ENCODE results near the gene TRIM7.

TRIM7 gene

GRCh38 chr5:181204826-181205760 lies at the start of gene TRIM7:
TRIM7 (minus strand) TSS chr5:181205196; CDS start chr5:181205110, 86 bp downstream.
- DNase-seq: no peak

GRCh38 chr5:181248277-181248676 lies 43.3 kb upstream of the TRIM7 start:
- no peak for DNase-seq

- DNase-seq: peak; percentile 71
Observed at GRCh38 chr5:181246276-181247049, 41.5 kb upstream of the TRIM7 start.

- DNase-seq: no peak
Observed at GRCh38 chr5:181245427-181246275, 40.7 kb upstream of the TRIM7 start.

- DNase-seq: peak; percentile 91
Observed at GRCh38 chr5:181243564-181244343, 38.8 kb upstream of the TRIM7 start, which contains the start of gene RACK1. RACK1 (minus strand) TSS chr5:181243906; CDS start chr5:181243800, 106 bp downstream.

GRCh38 chr5:181243018-181243563 lies 38.1 kb upstream of the TRIM7 start:
- peak; percentile 31 for DNase-seq

- DNase-seq: no peak
Observed at GRCh38 chr5:181242031-181242451, 37.0 kb upstream of the TRIM7 start.

- peak; percentile 50 for DNase-seq
Observed at GRCh38 chr5:181241393-181241975, 36.5 kb upstream of the TRIM7 start.

GRCh38 chr5:181239062-181239663 lies 34.2 kb upstream of the TRIM7 start:
- no peak for DNase-seq

- no peak for DNase-seq
Observed at GRCh38 chr5:181237729-181238385, 32.9 kb upstream of the TRIM7 start.

GRCh38 chr5:181236954-181237641 lies 32.1 kb upstream of the TRIM7 start:
- DNase-seq: no peak

- DNase-seq: no peak
Observed at GRCh38 chr5:181236471-181236870, 31.5 kb upstream of the TRIM7 start.

- no peak for DNase-seq
Observed at GRCh38 chr5:181235689-181236366, 30.8 kb upstream of the TRIM7 start.

- DNase-seq: no peak
Observed at GRCh38 chr5:181235323-181235688, 30.3 kb upstream of the TRIM7 start.

- DNase-seq: no peak
Observed at GRCh38 chr5:181234455-181235306, 29.7 kb upstream of the TRIM7 start.

GRCh38 chr5:181233801-181234454 lies 28.9 kb upstream of the TRIM7 start:
- no peak for DNase-seq

- no peak for DNase-seq
Observed at GRCh38 chr5:181233088-181233800, 28.2 kb upstream of the TRIM7 start.
